ENCODE measurements around the gene WSCD2. TPM values are rescaled to one million over a fixed set of nuclear protein-coding genes. Genes with fewer than 3 reads are reported as not detected.

The WSCD2 gene
- total RNA-seq, 2 donors from 2014 or later: 0.15 to 0.74 TPM

DNA sequence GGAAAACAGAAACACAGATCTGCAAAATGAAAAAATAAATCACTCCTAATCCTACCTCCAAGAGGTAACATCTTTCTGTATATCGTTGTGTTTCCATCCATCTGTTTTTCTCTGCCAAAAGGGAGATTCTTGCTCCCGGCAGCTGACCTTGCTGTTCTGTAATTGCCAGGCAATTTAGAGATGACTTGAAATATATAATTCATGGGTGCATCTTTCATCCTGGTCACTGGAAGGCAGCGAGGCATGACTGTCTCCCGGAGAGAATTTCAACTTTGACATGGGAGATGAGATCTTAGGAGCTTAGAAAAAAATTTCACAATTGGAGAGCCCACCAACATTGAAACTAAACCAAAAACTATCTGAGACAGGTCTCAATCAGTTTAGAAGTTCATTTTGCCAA lies 53.0 kb downstream of the WSCD2 start:
- Histone ChIP-seq H3K4me3 (no peak overlapping the region), H3K27me3 (no peaks in the 10 kb centered on the region), H3K36me3 (no peaks in the 10 kb centered on the region), H3K27ac (no peak overlapping the region), H3K4me1 (no peaks in the 10 kb centered on the region), H3K9ac (ENCODE audit: low read depth in 2 of 2, low read length in 2 of 2) (no peak overlapping the region), H3K9me3 (no peaks in the 10 kb centered on the region)
- TF ChIP-seq, protein P1, sequence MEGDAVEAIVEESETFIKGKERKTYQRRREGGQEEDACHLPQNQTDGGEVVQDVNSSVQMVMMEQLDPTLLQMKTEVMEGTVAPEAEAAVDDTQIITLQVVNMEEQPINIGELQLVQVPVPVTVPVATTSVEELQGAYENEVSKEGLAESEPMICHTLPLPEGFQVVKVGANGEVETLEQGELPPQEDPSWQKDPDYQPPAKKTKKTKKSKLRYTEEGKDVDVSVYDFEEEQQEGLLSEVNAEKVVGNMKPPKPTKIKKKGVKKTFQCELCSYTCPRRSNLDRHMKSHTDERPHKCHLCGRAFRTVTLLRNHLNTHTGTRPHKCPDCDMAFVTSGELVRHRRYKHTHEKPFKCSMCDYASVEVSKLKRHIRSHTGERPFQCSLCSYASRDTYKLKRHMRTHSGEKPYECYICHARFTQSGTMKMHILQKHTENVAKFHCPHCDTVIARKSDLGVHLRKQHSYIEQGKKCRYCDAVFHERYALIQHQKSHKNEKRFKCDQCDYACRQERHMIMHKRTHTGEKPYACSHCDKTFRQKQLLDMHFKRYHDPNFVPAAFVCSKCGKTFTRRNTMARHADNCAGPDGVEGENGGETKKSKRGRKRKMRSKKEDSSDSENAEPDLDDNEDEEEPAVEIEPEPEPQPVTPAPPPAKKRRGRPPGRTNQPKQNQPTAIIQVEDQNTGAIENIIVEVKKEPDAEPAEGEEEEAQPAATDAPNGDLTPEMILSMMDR (IDR thresholded peaks at IDR 0.05): no peak
- intact Hi-C loops (cut with DNase I): no loop called here
- DNase-seq: no peak

GRCh38 chr12:108185002-108185401 lies 55.9 kb downstream of the WSCD2 start:
- H3K27me3 ChIP-seq: no peaks in the 10 kb centered on the region
- DNase-seq: no peak
- H3K9me3 ChIP-seq: no peaks in the 10 kb centered on the region
- H3K27ac ChIP-seq: no peak overlapping the region
- H3K4me3 ChIP-seq: no peak overlapping the region
- TF ChIP-seq, protein P1 (IDR thresholded peaks at IDR 0.05): no peak
- no peaks in the 10 kb centered on the region for H3K4me1 ChIP-seq
- intact Hi-C loops (cut with DNase I): no loop called here
- H3K36me3 ChIP-seq: no peaks in the 10 kb centered on the region
- no peak overlapping the region for H3K9ac ChIP-seq (ENCODE audit: low read depth in 2 of 2, low read length in 2 of 2)

DNA sequence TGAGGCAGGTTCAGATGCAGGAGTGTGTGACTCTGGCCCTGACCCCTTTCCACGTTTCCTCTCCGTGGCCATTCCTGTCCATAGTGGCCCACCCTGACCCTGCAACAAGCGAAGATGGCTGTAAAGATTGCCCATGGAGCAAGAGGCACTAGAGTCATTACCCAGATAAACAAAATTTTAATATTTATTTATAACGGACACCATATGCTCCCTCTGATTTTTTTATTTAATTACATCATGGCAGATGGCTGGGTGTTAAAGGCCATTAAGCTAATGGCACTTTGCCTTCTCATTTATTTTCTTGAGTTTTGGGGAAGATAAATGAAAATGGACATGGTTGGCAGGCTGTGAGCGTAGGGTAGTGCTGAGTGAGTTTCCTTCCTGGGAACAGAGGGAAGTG lies 58.7 kb downstream of the WSCD2 start:
- Histone ChIP-seq H3K4me1 (no peaks in the 10 kb centered on the region), H3K9ac (ENCODE audit: low read depth in 2 of 2, low read length in 2 of 2) (no peak overlapping the region), H3K9me3 (no peaks in the 10 kb centered on the region), H3K36me3 (no peaks in the 10 kb centered on the region), H3K27me3 (no peaks in the 10 kb centered on the region), H3K27ac (no peak overlapping the region), H3K4me3 (no peak overlapping the region)
- DNase-seq: no peak
- TF ChIP-seq, protein P1 (IDR thresholded peaks at IDR 0.05): no peak
- intact Hi-C loops (cut with DNase I): no loop called here

DNA sequence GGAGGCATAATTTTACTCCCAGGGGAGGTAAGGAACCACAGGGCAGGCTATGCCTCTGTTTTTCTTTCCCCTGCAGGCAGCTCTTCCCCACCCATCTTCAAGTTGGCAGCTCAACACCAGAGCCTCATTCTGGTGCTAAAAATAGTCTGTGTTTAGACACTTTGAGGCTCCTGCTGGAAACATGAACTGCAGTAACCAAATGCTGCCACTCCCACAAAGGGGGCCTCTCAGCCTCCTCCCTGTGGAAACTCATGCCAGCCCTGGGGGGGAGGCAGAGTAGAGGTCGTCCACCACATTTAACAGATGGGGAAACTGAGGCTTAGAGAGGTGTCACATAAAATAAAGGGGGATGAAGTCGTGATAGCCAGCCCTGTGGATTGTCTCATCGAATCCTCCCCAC lies 61.4 kb downstream of the WSCD2 start:
- H3K36me3 ChIP-seq: no peaks in the 10 kb centered on the region
- no peaks in the 10 kb centered on the region for H3K4me1 ChIP-seq
- DNase-seq: no peak
- H3K9ac ChIP-seq (ENCODE audit: low read depth in 2 of 2, low read length in 2 of 2): no peak overlapping the region
- H3K9me3 ChIP-seq: no peaks in the 10 kb centered on the region
- intact Hi-C loops (cut with DNase I): loop anchor here (5.0 kb wide), 1 partner anchor 198 kb away; no protein-coding TSS in a partner anchor
- no peak overlapping the region for H3K4me3 ChIP-seq
- H3K27ac ChIP-seq: no peak overlapping the region
- TF ChIP-seq, protein P1 (IDR thresholded peaks at IDR 0.05): no peak
- no peaks in the 10 kb centered on the region for H3K27me3 ChIP-seq

GRCh38 chr12:108191086-108191485 lies 62.0 kb downstream of the WSCD2 start:
- no peaks in the 10 kb centered on the region for H3K27me3 ChIP-seq
- H3K9ac ChIP-seq (ENCODE audit: low read depth in 2 of 2, low read length in 2 of 2): no peak overlapping the region
- no peak overlapping the region for H3K4me3 ChIP-seq
- no peaks in the 10 kb centered on the region for H3K9me3 ChIP-seq
- no peak for DNase-seq
- H3K4me1 ChIP-seq: no peaks in the 10 kb centered on the region
- H3K36me3 ChIP-seq: no peaks in the 10 kb centered on the region
- TF ChIP-seq, protein P1 (IDR thresholded peaks at IDR 0.05): no peak
- no peak overlapping the region for H3K27ac ChIP-seq
- intact Hi-C loops (cut with DNase I): loop anchor here (5.0 kb wide), 1 partner anchor 199 kb away; no protein-coding TSS in a partner anchor

All from colonic mucosa (tissue), 4 donors.